Neuronal stem cell (in vitro differentiated cells): ENCODE data around the gene CYP4F3.
A peak's percentile ranks its signal among the peaks of the same experiment; 100 is the strongest.
"Not testable (repeated sequence)": the region's sequence is repeated elsewhere in the genome, so short reads cannot be mapped to it uniquely, and the experiment has no call there.

Experiments used
- DNase-seq: peaks from one replicate; pipeline ENCODE4 v3.0.0-alpha.2; 2013; ENCODE audit warnings: low spot score
- H2AFZ ChIP-seq: one replicate; pipeline ENCODE4 v1.6.1; 2013; ENCODE audit warnings: mild to moderate bottlenecking, low read length, inconsistent platforms
- H2AK5ac ChIP-seq: 2 replicates; pipeline ENCODE4 v1.6.1; 2013; ENCODE audit warnings: low read depth, mild to moderate bottlenecking, inconsistent platforms, low read length, moderate library complexity, mixed read lengths
- H2BK120ac ChIP-seq: 2 replicates; pipeline ENCODE4 v1.6.1; 2013; ENCODE audit warnings: low read depth, mild to moderate bottlenecking, inconsistent platforms, low read length, moderate library complexity, mixed read lengths
- H2BK12ac ChIP-seq: one replicate; pipeline ENCODE4 v1.6.1; 2013; ENCODE audit warnings: low read length, inconsistent platforms
- H2BK15ac ChIP-seq: 2 replicates; pipeline ENCODE4 v1.6.1; 2013; ENCODE audit warnings: mild to moderate bottlenecking, low read length, inconsistent platforms, mixed read lengths
- H2BK5ac ChIP-seq: one replicate; pipeline ENCODE4 v1.6.1; 2013; ENCODE audit warnings: inconsistent platforms, mild to moderate bottlenecking, low read length, moderate library complexity
- H3K14ac ChIP-seq: one replicate; pipeline ENCODE4 v1.6.1; 2013; ENCODE audit warnings: low read length, inconsistent platforms
- H3K18ac ChIP-seq: 2 replicates; pipeline ENCODE4 v1.6.1; 2013; ENCODE audit warnings: low read length, inconsistent platforms
- H3K23ac ChIP-seq: 2 replicates; pipeline ENCODE4 v1.6.1; 2013; ENCODE audit warnings: low read depth, mild to moderate bottlenecking, mixed read lengths, low read length, inconsistent platforms; ENCODE audit not compliant: poor library complexity
- H3K27ac ChIP-seq: replicated peaks from 3 replicates; pipeline ENCODE4 v1.5.1; 2013; ENCODE audit warnings: low read length, inconsistent platforms
- H3K27me3 ChIP-seq, 3 experiments: 2 replicates each; pipeline ENCODE4 v1.6.1; 2013; ENCODE audit warnings: low read length in 3 of 3, mild to moderate bottlenecking in 2 of 3, inconsistent platforms in 1 of 3, low read depth in 1 of 3, mixed read lengths in 1 of 3, moderate library complexity in 1 of 3; ENCODE audit not compliant: control insufficient read depth in 3 of 3, insufficient read depth in 3 of 3
- H3K36me3 ChIP-seq, 2 donors: replicated peaks in 1 of 2; 2 replicates each; pipeline ENCODE4 v1.6.1; 2013; ENCODE audit warnings: low read length in 2 of 2; ENCODE audit not compliant: control insufficient read depth in 2 of 2, insufficient read depth in 2 of 2
- H3K4ac ChIP-seq: 2 replicates; pipeline ENCODE4 v1.6.1; 2013; ENCODE audit warnings: inconsistent platforms, mild to moderate bottlenecking, low read length, moderate library complexity
- H3K4me1 ChIP-seq, 2 donors: 1 replicate in 1 of 2; 2 replicates in 1 of 2; pipeline ENCODE4 v1.6.1; 2013; ENCODE audit warnings: low read length in 2 of 2, low read depth in 1 of 2; ENCODE audit not compliant: control insufficient read depth in 2 of 2, insufficient read depth in 1 of 2
- H3K4me2 ChIP-seq: one replicate; pipeline ENCODE4 v1.6.1; 2013; ENCODE audit warnings: mild to moderate bottlenecking, low read length, inconsistent platforms; ENCODE audit not compliant: insufficient read depth, poor library complexity, severe bottlenecking
- H3K4me3 ChIP-seq, 2 donors: 2 replicates each; pipeline ENCODE4 v1.5.1; 2013; ENCODE audit warnings: low read length in 2 of 2, mild to moderate bottlenecking in 2 of 2, inconsistent platforms in 1 of 2, moderate library complexity in 1 of 2
- H3K79me1 ChIP-seq: one replicate; pipeline ENCODE4 v1.6.1; 2013; ENCODE audit warnings: low read depth, mild to moderate bottlenecking, inconsistent platforms, low read length, moderate library complexity
- H3K9ac ChIP-seq: one replicate; pipeline ENCODE4 v1.6.1; 2013; ENCODE audit warnings: mild to moderate bottlenecking, low read depth, low read length, inconsistent platforms; ENCODE audit not compliant: poor library complexity
- H3K9me3 ChIP-seq, 2 donors: replicated peaks in 1 of 2; 2 replicates each; pipeline versions ENCODE3 to v1.6.1; 2013; ENCODE audit warnings: low read length in 2 of 2, mild to moderate bottlenecking in 2 of 2, inconsistent platforms in 1 of 2, low read depth in 1 of 2, mixed read lengths in 1 of 2, moderate library complexity in 1 of 2; ENCODE audit not compliant: control insufficient read depth in 2 of 2, insufficient read depth in 1 of 2
- H4K8ac ChIP-seq: one replicate; pipeline ENCODE4 v1.6.1; 2013; ENCODE audit warnings: low read depth, mild to moderate bottlenecking, inconsistent platforms, low read length, moderate library complexity
- H4K91ac ChIP-seq: one replicate; pipeline ENCODE4 v1.6.1; 2013; ENCODE audit warnings: low read length, low read depth, mild to moderate bottlenecking, inconsistent platforms; ENCODE audit not compliant: poor library complexity
- WGBS, 2 donors: extraction: QIAGEN DNeasy Blood & Tissue Kit; methylation state at CpG; one replicate each; pipeline ENCODE4 v1.1.7; 2013; ENCODE audit warnings: missing lambda C conversion rate in 2 of 2, mixed read lengths in 1 of 2; ENCODE audit not compliant: insufficient read length in 2 of 2, insufficient replicate concordance in 1 of 2; ENCODE audit errors: extremely low coverage in 2 of 2; 5-methylcytosine and 5-hydroxymethylcytosine counted together

Gene CYP4F3

DNA sequence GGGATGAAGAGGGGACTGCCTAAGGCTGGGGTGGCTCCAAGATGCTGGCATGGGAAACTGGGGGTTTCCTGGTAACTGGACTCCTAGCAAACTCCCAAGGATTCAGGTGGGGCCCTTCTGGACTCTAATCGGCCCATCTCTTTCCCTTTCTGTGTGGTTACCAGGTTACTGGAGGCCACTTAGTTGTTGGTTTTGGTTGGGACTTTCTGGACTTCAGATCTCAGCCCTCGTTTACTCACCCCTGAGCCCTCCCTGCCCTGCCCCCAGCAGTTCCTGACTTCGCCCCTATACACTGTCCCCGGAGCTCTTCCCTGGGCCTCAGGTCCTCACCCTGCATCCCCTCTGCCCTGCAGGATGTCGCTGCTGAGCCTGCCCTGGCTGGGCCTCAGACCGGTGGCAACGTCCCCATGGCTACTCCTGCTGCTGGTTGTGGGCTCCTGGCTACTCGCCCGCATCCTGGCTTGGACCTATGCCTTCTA is 32.5 kb downstream of the CYP4F3 start:
- no CpG with 5 or more reads among the region's 9 CpGs for WGBS, 2 donors
- Histone ChIP-seq H3K14ac (no peak overlapping the region), H2AK5ac (no peak overlapping the region), H4K8ac (no peak overlapping the region), H3K4ac (no peak overlapping the region), H2BK5ac (no peak overlapping the region), H4K91ac (no peak overlapping the region), H3K9me3 (peaks cover 0 to 36% of the 10 kb centered on the region in 2 donors), H3K4me3 (no peak overlapping the region), H2BK120ac (no peak overlapping the region), H3K9ac (no peak overlapping the region), H2BK15ac (no peak overlapping the region), H3K79me1 (peaks cover 2% of the 10 kb centered on the region), H3K36me3 (no peaks in the 10 kb centered on the region), H3K4me2 (no peak overlapping the region), H3K27ac (no peak overlapping the region), H3K18ac (no peak overlapping the region), H3K23ac (no peak overlapping the region), H2BK12ac (no peak overlapping the region), H2AFZ (no peak overlapping the region), H3K27me3 (no peaks in the 10 kb centered on the region), H3K4me1 (no peaks in the 10 kb centered on the region)
- no peak for DNase-seq

DNA sequence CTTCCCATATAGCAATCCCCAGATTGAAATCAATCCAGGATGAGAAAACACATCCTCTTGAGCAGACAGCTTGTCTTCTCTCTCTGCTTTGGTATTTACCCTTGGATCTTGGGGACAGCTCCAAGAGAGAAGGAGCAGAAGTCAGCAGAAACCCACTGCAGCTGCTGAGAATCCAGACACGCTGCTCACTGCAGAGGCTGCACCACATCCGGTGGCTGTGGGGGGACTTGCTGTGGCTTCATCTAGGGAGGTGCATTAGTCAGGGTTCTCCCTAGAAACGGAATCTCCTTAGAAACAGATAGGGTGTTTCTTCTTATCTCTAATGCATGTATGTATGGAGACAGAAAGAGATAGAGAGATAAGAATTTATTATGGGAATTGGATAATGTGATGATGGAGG is 34.9 kb downstream of the CYP4F3 start:
- H3K9me3 ChIP-seq: peaks cover 0 to 35% of the 10 kb centered on the region in 2 donors
- no peak overlapping the region for H2AFZ ChIP-seq
- DNase-seq: no peak
- no peak overlapping the region for H4K91ac ChIP-seq
- no peak overlapping the region for H3K27ac ChIP-seq
- WGBS, 2 donors: no CpG with 5 or more reads among the region's 3 CpGs
- H2AK5ac ChIP-seq: no peak overlapping the region
- no peaks in the 10 kb centered on the region for H3K27me3 ChIP-seq
- no peak overlapping the region for H2BK120ac ChIP-seq
- H2BK5ac ChIP-seq: no peak overlapping the region
- no peak overlapping the region for H3K4ac ChIP-seq
- H4K8ac ChIP-seq: no peak overlapping the region
- no peak overlapping the region for H3K9ac ChIP-seq
- peaks cover 3% of the 10 kb centered on the region for H3K79me1 ChIP-seq
- H3K4me1 ChIP-seq: no peaks in the 10 kb centered on the region
- H3K4me3 ChIP-seq: no peak overlapping the region
- H2BK12ac ChIP-seq: no peak overlapping the region
- no peaks in the 10 kb centered on the region for H3K36me3 ChIP-seq
- H2BK15ac ChIP-seq: no peak overlapping the region
- no peak overlapping the region for H3K23ac ChIP-seq
- no peak overlapping the region for H3K4me2 ChIP-seq
- H3K18ac ChIP-seq: no peak overlapping the region
- no peak overlapping the region for H3K14ac ChIP-seq

DNA sequence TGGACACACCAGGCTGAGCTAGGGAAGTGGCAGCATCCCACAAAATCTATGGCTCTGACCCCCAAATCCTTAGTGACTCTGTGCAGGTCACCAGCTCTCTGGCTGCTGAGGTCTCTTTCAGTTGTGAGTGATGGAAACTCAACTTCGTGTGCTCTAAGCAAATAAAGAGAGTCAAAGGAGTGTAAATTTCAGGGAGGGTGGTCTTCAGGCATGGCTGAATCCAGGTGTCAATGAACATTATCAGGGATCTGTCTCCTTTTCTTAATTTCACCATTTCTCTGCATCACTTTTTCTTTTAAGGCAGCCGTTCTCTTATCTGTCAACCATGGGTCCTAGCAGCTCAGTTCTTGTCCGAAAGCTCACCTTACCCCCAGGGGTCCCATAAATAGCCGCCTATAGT is 38.4 kb downstream of the CYP4F3 start:
- H3K27ac ChIP-seq: no peak overlapping the region
- H3K27me3 ChIP-seq: no peaks in the 10 kb centered on the region
- H2BK5ac ChIP-seq: no peak overlapping the region
- no peak overlapping the region for H2AK5ac ChIP-seq
- no peak overlapping the region for H2BK12ac ChIP-seq
- H3K36me3 ChIP-seq: no peaks in the 10 kb centered on the region
- H3K9me3 ChIP-seq: peaks cover 0 to 28% of the 10 kb centered on the region in 2 donors
- no peak overlapping the region for H2BK120ac ChIP-seq
- no peak overlapping the region for H3K4me2 ChIP-seq
- WGBS, 2 donors: no CpG with 5 or more reads among the region's 4 CpGs
- no peak overlapping the region for H3K9ac ChIP-seq
- H3K18ac ChIP-seq: no peak overlapping the region
- H2AFZ ChIP-seq: no peak overlapping the region
- no peak overlapping the region for H3K4me3 ChIP-seq
- no peak overlapping the region for H3K14ac ChIP-seq
- H4K8ac ChIP-seq: no peak overlapping the region
- no peak overlapping the region for H3K4ac ChIP-seq
- DNase-seq: no peak
- H3K4me1 ChIP-seq: no peaks in the 10 kb centered on the region
- no peak overlapping the region for H2BK15ac ChIP-seq
- H3K79me1 ChIP-seq: peaks cover 2% of the 10 kb centered on the region
- H3K23ac ChIP-seq: no peak overlapping the region
- H4K91ac ChIP-seq: no peak overlapping the region

DNA sequence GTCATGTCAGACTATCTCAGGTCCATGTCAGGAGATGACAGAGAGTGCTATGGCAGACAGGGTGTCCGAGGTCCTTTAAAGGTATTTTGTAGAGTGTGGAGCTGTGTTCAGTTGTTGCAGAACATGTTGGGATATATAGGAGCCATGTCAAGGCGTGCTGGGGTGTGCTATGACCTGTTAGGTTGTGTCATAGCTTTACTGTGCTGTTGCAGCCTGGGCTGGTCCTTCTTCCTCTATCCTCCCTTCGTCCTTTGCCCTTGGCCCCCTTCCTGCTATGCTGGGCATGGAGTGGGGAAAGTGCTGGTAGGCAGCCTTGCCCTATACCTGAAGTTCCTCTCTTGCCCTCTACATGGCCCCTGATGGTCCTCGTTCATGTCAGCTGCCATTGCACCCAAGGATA is 39.2 kb downstream of the CYP4F3 start:
- H3K14ac ChIP-seq: peak overlapping the region; percentile 21
- H2BK12ac ChIP-seq, H3K27ac ChIP-seq, H3K18ac ChIP-seq, H4K91ac ChIP-seq, H3K79me1 ChIP-seq, H3K4me3 ChIP-seq, H2AK5ac ChIP-seq, H2BK120ac ChIP-seq, H3K4ac ChIP-seq, H3K9ac ChIP-seq, H3K36me3 ChIP-seq, H2BK5ac ChIP-seq, H2AFZ ChIP-seq, H3K27me3 ChIP-seq, H2BK15ac ChIP-seq, H4K8ac ChIP-seq, H3K4me2 ChIP-seq, DNase-seq, H3K23ac ChIP-seq, H3K4me1 ChIP-seq: not testable (repeated sequence)
- H3K9me3 ChIP-seq: peaks cover 0 to 26% of the 10 kb centered on the region in 2 donors
- WGBS, 2 donors: no CpG with 5 or more reads among the region's 4 CpGs
